ENCODE measurements around the gene PRDM12.

DNA sequence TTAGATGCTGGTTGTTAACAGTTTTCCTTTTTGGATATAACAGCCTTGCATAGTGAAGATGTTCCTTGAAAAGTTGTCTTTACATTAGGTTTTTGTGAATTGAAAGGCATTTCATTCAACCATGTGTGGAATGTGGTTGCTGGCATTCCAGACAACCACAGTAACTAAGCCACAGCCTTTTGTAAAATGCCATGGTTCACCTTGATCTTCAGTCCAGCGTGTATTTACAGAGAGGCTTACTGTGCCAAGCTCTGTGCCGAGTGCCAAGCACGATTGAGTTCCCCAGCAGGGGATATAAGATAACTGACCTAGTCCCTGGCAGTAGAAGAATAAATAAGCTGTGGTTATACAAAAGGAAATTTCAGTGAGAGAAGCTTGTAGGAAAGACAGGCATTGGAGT lies 34.1 kb downstream of the PRDM12 start:
- TF ChIP-seq, protein P1, sequence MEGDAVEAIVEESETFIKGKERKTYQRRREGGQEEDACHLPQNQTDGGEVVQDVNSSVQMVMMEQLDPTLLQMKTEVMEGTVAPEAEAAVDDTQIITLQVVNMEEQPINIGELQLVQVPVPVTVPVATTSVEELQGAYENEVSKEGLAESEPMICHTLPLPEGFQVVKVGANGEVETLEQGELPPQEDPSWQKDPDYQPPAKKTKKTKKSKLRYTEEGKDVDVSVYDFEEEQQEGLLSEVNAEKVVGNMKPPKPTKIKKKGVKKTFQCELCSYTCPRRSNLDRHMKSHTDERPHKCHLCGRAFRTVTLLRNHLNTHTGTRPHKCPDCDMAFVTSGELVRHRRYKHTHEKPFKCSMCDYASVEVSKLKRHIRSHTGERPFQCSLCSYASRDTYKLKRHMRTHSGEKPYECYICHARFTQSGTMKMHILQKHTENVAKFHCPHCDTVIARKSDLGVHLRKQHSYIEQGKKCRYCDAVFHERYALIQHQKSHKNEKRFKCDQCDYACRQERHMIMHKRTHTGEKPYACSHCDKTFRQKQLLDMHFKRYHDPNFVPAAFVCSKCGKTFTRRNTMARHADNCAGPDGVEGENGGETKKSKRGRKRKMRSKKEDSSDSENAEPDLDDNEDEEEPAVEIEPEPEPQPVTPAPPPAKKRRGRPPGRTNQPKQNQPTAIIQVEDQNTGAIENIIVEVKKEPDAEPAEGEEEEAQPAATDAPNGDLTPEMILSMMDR (IDR thresholded peaks at IDR 0.05; ENCODE audit: control extremely low read depth in 1 of 3, insufficient read depth in 1 of 3, low read depth in 1 of 3, low read length in 3 of 3), result no peak
- no peak for TF ChIP-seq EZH2 (IDR thresholded peaks at IDR 0.05; ENCODE audit: low read depth, low read length, severe bottlenecking)
- no peak for TF ChIP-seq TAF1 (IDR thresholded peaks at IDR 0.05; ENCODE audit: low read depth, low read length)
- TF ChIP-seq CEBPB (IDR thresholded peaks at IDR 0.05; ENCODE audit: low read depth, low read length), result no peak
